OCI-LY7 (cell line): ENCODE results near the gene TWF1.

Source experiments
- CTCF ChIP-seq: fragments of 200-600 bp; sonication (generic); conservative IDR thresholded peaks from 2 replicates; pipeline ENCODE4 v1.5.1; 2014; ENCODE audit warnings: mild to moderate bottlenecking, antibody characterized with exemption, low read length, moderate library complexity, mixed read lengths
- EZH2phosphoT487 ChIP-seq: fragments of 200-600 bp; sonication (generic); IDR thresholded peaks from 2 replicates; pipeline ENCODE4 v1.6.1; 2018; ENCODE audit warnings: low read depth, borderline replicate concordance, mild to moderate bottlenecking, mixed run types, antibody characterized with exemption, low read length, moderate library complexity, mixed read lengths

- no peak for TF ChIP-seq CTCF
- no peak for TF ChIP-seq EZH2phosphoT487
Observed at GRCh38 chr12:43835264-43835655, 29.1 kb upstream of the TWF1 start.
